Erythroblast (primary cell): ENCODE results near the gene TMOD2.

Experiments used
- DNase-seq, 2 experiments: peaks; one replicate each; lab custom pipeline; 2025; lab: John Stamatoyannopoulos, UW
- GATA1 ChIP-seq: IDR thresholded peaks from 2 replicates; pipeline ENCODE4 v1.6.1; 2011; ENCODE audit warnings: low read depth, mild to moderate bottlenecking, control low read depth, low read length, moderate library complexity
- POLR2A ChIP-seq: IDR thresholded peaks from 2 replicates; pipeline ENCODE4 v1.6.1; 2011; ENCODE audit warnings: mild to moderate bottlenecking, low read length

The TMOD2 gene

DNA sequence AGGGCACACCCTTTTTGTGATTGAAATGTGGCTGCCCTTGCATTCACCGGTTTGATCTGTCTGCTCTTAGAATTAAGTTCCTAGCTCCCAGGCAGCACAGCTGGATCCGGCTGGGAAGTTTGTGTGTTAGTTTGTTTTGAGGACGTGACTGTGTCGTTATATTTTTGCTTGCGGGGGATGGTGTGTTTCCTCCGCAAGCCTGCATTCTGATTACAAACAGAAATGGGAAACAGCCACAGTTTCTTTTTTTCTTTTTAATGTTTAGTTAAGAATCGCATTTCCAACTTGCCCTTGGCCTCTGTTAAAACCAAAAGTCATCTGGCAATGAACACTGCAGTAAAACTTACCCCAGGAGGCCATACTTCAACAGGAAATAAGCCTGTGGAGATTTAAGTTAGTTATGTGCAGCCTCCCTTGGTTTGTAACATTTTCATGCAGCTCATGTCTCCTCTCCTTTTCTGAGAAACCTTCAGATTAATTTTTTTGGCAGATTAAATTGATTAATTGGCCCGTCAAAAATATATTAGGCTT lies 78.9 kb downstream of the TMOD2 start:
- TF ChIP-seq GATA1 (no peak), POLR2A (no peak)
- peak in 1 of 2 experiments; percentile 60 for DNase-seq

- no peak for TF ChIP-seq POLR2A
- TF ChIP-seq GATA1, result no peak
- DNase-seq, result no peak
Observed at GRCh38 chr15:51833772-51834171, 82.4 kb downstream of the TMOD2 start.

DNA sequence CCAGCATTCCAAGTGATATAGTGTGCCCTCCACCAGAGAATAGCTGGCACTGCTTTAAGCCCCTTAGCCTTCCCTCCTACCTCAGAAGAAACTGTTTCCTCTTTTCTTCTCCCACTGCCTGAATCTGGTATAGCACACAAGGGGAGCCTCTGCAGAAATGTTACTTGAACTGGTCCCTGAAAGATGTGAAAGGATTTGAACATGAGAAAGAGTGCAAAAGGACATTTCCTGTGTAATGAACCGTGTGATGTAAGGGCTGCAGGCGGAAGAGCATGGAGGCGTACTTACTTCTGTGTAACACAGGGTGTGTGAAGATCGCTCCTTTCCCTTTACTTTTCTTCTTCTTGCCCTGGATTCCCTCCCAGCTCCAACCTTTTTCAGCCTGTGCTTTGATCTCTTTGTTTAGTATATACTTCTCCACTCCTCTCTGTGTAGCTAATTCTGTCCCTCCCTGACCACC lies 86.4 kb downstream of the TMOD2 start:
- DNase-seq, result no peak
- no peak for TF ChIP-seq POLR2A
- no peak for TF ChIP-seq GATA1

DNA sequence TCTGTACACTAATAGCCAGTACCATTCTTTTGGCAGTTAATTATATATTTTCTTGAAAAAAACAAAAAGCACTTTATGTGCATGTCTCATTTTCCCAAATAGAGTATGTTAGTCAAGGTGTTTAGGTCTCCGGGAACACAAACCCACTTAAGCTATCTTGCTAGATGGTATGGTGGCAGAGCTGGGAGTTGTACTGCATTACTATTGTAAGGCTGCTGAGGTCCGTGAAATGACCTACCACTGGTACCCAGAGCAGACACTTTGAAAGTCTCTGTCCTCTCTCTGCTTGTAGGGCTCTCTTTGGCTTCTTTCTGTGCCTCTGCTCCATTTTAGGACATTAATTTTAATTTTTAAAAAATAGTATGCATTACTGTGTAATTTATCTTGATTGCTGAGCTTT lies 86.9 kb downstream of the TMOD2 start:
- DNase-seq, result no peak
- TF ChIP-seq POLR2A (no peak), GATA1 (no peak)

- TF ChIP-seq POLR2A (no peak), GATA1 (no peak)
- DNase-seq, result no peak
Observed at GRCh38 chr15:51840692-51841091, 89.3 kb downstream of the TMOD2 start.

DNA sequence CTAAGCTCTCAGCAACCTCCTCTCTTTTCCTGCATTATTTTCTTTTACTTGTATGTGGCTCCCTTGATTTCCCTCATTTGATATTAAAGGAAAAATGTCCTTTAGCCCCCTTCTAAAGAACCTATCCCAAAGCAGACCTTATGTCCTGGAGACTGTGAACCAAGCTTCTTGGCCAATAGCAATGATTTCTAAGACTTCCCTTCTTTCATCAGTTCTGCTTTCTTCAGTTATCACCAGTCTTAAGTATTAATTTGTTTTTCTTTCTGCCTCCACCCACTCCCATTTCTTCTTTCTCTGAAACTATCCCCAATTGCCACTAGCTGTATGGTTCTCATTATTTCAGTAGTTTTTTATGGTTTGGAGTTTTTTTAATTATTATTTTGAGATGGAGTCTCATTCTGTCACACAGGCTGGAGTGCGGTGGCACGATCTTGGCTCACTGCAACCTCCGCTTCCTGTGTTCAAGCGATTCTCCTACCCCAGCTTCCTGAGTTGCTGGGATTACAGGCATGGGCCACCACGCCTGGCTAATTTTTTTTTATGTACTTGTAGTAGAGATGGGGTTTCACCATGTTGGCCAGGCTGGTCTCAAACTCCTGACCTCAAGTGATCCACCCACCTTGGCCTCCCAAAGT lies 90.1 kb downstream of the TMOD2 start:
- TF ChIP-seq GATA1 (no peak), POLR2A (no peak)
- no peak for DNase-seq

GRCh38 chr15:51842265-51842664 lies 90.9 kb downstream of the TMOD2 start:
- no peak for DNase-seq
- TF ChIP-seq GATA1 (no peak), POLR2A (no peak)

DNA sequence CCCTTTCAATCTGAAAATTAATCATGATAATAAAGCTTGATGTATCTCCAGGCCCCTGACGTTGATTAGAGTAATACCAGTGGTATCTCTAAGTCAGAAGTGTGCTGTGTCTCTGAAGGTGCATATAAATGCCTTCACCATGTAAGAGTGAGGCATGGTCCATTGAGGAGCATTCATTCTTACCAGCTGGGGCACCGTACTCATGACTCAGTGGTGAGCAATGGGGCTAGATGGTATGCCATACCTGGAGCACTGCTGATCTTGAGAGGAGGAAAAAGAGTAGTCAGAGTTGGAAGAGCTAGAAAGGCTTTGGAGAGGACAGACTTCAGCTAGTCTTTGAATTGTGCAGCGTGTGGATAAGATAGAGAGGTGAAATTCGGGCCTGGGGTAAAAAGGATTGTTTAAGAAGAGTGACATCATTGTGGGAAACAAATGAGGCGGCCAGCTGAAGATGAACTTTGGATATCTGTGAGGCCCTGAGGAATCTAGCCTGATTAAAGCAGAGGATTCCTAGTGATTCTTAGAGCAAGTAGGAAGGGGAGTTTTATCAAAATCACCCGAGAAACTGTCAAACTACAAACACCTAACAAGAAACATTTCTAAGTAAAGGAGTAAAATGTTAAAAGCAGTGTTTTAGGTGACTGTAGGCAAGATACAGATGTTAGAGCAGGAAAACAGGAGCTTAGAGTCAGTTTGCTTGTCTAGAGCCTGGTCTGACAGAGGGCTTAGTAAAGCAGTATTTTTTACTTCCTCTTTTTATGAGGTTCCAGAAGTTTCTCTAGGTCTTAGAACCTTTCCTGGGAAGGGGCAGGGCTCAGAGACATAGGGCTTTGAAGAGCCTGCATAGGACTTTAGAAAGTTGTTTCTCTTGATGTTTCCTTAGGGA lies 91.7 kb downstream of the TMOD2 start:
- TF ChIP-seq POLR2A (no peak), GATA1 (no peak)
- peak in 1 of 2 experiments; percentile 18 for DNase-seq

- no peak for TF ChIP-seq GATA1
- no peak for TF ChIP-seq POLR2A
- no peak for DNase-seq
Observed at GRCh38 chr15:51844747-51845426, 93.5 kb downstream of the TMOD2 start.

GRCh38 chr15:51846066-51846462 lies 94.7 kb downstream of the TMOD2 start:
- DNase-seq, result no peak
- no peak for TF ChIP-seq GATA1
- no peak for TF ChIP-seq POLR2A

GRCh38 chr15:51846463-51847230 lies 95.2 kb downstream of the TMOD2 start:
- no peak for TF ChIP-seq GATA1
- no peak for TF ChIP-seq POLR2A
- peak; percentile 10 to 49 for DNase-seq

DNA sequence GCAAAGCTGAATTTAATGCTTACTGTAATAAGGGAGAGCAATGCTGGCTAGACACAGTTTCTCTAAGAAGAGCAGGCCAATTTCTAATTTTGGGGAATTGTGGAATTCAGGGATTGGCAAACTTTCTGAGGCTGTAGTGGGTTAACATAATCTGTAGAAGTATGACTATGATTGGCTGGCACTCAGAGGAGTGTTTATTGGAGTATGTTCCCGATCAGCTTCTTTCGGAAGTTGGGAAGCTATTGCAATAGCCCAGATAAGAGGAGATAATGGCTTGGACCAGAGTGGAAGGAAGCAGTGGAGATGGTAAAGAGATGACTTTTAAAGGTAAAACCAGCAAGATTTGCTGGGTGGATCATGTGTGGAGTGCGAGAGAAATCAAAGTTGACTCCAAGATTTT lies 97.4 kb downstream of the TMOD2 start:
- DNase-seq, result no peak
- TF ChIP-seq POLR2A, result no peak
- TF ChIP-seq GATA1, result no peak

DNA sequence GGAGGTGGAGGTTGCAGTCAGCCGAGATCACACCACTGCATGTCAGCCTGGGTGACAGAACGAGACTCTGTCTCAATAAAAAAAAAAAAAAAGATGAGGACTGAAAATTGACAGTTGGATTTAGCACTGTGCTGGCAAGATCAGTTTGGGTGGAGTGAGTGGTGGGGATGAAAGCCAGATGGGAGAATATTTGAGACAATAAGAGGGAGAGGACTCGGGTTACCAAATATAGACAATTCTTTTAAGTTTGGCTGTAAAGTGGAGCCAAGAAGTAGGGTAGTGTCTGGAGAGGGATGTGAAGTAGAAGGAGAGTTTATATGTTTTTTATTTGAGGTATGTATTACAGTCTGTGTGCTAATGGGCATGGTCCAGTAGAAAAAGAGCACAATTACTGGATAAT lies 98.5 kb downstream of the TMOD2 start:
- DNase-seq, result no peak
- TF ChIP-seq POLR2A (no peak), GATA1 (no peak)
